Ovary (tissue), 3 donors: ENCODE results near the gene SFTPA1.

ENCODE experiments used
- EP300 ChIP-seq: sonication (generic); formaldehyde crosslinking; IDR thresholded peaks from one replicate; pipeline ENCODE4 v1.6.1; 2017; ENCODE audit warnings: antibody characterized with exemption
- POLR2A ChIP-seq: fragments of 450-650 bp; IDR thresholded peaks from one replicate; pipeline ENCODE4 v1.6.1; 2017; ENCODE audit warnings: antibody characterized with exemption, mild to moderate bottlenecking, moderate library complexity
- TF ChIP-seq, protein P1 (sequence below), 3 donors: fragments of 450-650 bp in 2 of 3; fragments of 200-600 bp in 1 of 3; IDR thresholded peaks; one replicate each; pipeline versions ENCODE4 v1.5.1 to v1.8.0; 2016 to 2022; ENCODE audit warnings: antibody characterized with exemption in 3 of 3, mild to moderate bottlenecking in 1 of 3
- donor health status: DM: no; HTN: no; CAD: no.

DNA sequence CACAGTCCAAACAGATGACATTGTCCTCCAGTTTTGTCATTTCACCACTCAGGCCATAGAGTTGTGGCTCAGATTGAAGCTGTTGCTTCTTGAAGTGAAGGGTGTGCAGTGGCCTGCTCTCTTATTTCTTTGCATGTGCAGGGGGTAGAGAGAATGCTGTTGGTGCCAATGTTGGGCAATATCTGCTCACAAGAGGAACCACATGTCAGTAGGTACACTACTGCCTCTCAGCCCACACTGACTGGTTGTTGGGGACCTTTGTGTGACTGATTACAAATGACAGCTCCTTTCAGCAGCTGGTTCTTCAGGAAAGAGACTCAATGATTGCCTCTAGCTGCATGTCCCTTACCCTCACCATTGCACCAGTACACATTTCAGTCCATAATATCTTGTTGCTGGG is 21.9 kb upstream of the SFTPA1 start:
- TF ChIP-seq, protein P1, sequence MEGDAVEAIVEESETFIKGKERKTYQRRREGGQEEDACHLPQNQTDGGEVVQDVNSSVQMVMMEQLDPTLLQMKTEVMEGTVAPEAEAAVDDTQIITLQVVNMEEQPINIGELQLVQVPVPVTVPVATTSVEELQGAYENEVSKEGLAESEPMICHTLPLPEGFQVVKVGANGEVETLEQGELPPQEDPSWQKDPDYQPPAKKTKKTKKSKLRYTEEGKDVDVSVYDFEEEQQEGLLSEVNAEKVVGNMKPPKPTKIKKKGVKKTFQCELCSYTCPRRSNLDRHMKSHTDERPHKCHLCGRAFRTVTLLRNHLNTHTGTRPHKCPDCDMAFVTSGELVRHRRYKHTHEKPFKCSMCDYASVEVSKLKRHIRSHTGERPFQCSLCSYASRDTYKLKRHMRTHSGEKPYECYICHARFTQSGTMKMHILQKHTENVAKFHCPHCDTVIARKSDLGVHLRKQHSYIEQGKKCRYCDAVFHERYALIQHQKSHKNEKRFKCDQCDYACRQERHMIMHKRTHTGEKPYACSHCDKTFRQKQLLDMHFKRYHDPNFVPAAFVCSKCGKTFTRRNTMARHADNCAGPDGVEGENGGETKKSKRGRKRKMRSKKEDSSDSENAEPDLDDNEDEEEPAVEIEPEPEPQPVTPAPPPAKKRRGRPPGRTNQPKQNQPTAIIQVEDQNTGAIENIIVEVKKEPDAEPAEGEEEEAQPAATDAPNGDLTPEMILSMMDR (IDR thresholded peaks at IDR 0.05) = no peak
- TF ChIP-seq POLR2A (no peak), EP300 (no peak)
